Endothelial cell of umbilical vein (primary cell): ENCODE measurements around the gene OCRL.

Experiments used
- EZH2 ChIP-seq: IDR thresholded peaks from 2 replicates; pipeline ENCODE4 v1.6.1; 2012; ENCODE audit warnings: borderline replicate concordance, low read depth, mild to moderate bottlenecking, moderate library complexity, low read length, inconsistent platforms; ENCODE audit not compliant: severe bottlenecking
- POLR2AphosphoS5 ChIP-seq: IDR thresholded peaks from 2 replicates; pipeline ENCODE4 v1.6.1; 2012; ENCODE audit warnings: low read depth, mild to moderate bottlenecking, control low read depth, low read length, moderate library complexity; ENCODE audit not compliant: insufficient read depth
- TF ChIP-seq, protein P1 (sequence below), 2 donors: IDR thresholded peaks; 1 replicate in 1 of 2; 2 replicates in 1 of 2; pipeline ENCODE4 v1.5.1; 2011; ENCODE audit warnings: low read length in 2 of 2, mild to moderate bottlenecking in 2 of 2, moderate library complexity in 2 of 2, control low read depth in 1 of 2, inconsistent platforms in 1 of 2, low read depth in 1 of 2; ENCODE audit not compliant: insufficient read depth in 1 of 2; ENCODE audit errors: extremely low read depth in 1 of 2
- TF ChIP-seq, protein P2 (sequence below): IDR thresholded peaks from 2 replicates; pipeline ENCODE4 v1.6.1; 2011; ENCODE audit not compliant: insufficient read depth, insufficient read length

DNA sequence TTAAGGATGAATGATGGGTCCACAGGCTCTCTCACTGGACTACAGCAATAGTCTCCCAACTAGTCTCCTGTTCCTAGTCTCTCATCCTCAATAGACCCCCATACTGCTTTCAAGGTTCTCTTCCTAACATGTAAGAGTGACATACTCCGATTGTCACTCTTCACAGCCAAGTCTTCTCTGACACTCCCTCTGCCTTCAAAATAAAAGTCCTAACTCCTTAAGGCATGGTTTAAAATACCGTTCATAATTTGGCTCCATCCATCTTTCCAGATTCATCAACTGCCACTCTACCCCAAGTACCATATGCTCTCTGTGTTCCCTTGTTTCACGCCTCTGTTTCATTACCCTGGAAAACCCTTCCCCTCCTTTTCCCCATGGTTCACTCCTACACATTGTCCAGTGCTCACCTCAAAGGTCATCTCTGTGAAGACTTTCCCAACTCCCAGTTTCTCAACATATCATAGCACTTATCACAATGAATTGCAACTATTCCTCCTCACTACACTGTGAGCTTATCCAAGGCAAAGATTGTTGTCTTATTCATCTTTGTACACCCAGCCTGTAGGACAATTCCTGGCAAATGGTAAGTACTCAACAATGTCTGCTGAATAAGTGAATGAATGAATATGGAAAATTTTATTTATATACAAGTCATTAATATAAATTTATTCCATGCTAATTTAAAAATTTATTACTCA, 42.8 kb upstream of the OCRL start:
- TF ChIP-seq EZH2 (no peak), POLR2AphosphoS5 (no peak)
- TF ChIP-seq, protein P1, sequence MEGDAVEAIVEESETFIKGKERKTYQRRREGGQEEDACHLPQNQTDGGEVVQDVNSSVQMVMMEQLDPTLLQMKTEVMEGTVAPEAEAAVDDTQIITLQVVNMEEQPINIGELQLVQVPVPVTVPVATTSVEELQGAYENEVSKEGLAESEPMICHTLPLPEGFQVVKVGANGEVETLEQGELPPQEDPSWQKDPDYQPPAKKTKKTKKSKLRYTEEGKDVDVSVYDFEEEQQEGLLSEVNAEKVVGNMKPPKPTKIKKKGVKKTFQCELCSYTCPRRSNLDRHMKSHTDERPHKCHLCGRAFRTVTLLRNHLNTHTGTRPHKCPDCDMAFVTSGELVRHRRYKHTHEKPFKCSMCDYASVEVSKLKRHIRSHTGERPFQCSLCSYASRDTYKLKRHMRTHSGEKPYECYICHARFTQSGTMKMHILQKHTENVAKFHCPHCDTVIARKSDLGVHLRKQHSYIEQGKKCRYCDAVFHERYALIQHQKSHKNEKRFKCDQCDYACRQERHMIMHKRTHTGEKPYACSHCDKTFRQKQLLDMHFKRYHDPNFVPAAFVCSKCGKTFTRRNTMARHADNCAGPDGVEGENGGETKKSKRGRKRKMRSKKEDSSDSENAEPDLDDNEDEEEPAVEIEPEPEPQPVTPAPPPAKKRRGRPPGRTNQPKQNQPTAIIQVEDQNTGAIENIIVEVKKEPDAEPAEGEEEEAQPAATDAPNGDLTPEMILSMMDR (IDR thresholded peaks at IDR 0.05; ENCODE audit: extremely low read depth in 1 of 2, insufficient read depth in 1 of 2, low read depth in 1 of 2, low read length in 2 of 2): no peak
- TF ChIP-seq, protein P2, sequence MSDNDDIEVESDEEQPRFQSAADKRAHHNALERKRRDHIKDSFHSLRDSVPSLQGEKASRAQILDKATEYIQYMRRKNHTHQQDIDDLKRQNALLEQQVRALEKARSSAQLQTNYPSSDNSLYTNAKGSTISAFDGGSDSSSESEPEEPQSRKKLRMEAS: no peak
